GM13977 (cell line): Measurements from ENCODE around the gene ESPL1.

Experiments
- DNase-seq: peaks from one replicate; pipeline ENCODE4 v3.0.0; 2012; ENCODE audit warnings: low spot score
- in situ Hi-C: fragments of 300-500 bp; cut with MboI; formaldehyde crosslinking; loops from one replicate; pipeline ENCODE4 v1.12.0; 2022; ENCODE audit warnings: low sequenced_read_pairs, low pct_unique_long_range_greater_than_20kb, mixed read lengths, inconsistent platforms; ENCODE audit not compliant: unreplicated experiment
- TF ChIP-seq, protein P1 (sequence below): IDR thresholded peaks from 2 replicates; pipeline ENCODE4 v1.5.1; 2012; ENCODE audit warnings: mild to moderate bottlenecking, control low read depth; ENCODE audit not compliant: insufficient read depth; ENCODE audit errors: extremely low read depth, missing control alignments

Gene ESPL1

DNA sequence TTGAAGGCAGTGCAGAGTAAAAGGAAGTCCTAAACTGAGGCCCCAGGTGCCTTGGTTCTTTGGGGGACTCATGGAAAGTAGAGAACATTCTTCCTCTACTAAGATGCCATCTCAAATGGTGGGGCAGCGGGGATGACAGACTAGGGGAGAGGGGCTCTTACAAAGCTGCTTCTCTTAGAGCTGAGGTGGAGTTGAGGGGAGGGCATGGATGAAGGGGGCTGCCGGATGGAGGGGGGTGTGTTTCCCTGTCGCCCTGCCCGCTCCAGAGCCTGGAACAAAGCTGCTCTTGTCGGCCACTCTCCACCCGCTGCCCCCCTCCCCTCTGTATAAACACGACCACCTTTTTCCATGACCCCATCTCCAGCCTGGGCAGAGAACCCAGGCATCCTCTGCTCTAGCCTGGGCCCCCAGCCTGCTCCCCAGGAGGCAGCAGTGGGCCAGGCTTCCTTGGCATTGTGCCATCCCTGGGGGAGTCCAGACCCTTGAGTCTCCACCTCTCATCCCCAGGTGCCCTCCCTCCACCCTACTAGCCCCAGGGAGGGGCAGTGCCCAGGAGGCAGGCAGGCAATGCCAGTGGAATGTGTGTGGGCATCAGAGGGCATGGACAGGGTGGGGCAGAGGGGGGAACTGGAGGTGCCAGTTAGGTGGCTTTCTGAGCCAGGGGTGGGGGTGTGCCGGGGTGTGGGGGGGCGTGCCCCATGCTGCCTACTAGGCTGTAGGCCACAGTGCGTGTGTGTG, 37.8 kb upstream of the ESPL1 start:
- in situ Hi-C loops = no loop called here
- TF ChIP-seq, protein P1, sequence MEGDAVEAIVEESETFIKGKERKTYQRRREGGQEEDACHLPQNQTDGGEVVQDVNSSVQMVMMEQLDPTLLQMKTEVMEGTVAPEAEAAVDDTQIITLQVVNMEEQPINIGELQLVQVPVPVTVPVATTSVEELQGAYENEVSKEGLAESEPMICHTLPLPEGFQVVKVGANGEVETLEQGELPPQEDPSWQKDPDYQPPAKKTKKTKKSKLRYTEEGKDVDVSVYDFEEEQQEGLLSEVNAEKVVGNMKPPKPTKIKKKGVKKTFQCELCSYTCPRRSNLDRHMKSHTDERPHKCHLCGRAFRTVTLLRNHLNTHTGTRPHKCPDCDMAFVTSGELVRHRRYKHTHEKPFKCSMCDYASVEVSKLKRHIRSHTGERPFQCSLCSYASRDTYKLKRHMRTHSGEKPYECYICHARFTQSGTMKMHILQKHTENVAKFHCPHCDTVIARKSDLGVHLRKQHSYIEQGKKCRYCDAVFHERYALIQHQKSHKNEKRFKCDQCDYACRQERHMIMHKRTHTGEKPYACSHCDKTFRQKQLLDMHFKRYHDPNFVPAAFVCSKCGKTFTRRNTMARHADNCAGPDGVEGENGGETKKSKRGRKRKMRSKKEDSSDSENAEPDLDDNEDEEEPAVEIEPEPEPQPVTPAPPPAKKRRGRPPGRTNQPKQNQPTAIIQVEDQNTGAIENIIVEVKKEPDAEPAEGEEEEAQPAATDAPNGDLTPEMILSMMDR = no peak
- no peak for DNase-seq

DNA sequence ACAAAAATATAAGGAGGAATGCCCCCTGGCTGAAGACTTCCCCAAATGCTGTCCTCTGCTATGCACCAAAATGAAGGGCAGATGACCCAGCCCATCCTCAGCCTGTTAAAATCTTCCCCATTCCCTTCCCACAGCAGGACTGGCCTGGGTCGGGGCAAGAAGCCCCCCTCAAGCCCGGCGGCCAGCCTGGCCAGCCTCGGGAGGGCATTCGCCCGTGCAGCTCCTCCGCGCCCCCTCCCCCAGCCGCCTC, 36.5 kb upstream of the ESPL1 start:
- no peak for DNase-seq
- in situ Hi-C loops = no loop called here
- TF ChIP-seq, protein P1 = no peak

DNA sequence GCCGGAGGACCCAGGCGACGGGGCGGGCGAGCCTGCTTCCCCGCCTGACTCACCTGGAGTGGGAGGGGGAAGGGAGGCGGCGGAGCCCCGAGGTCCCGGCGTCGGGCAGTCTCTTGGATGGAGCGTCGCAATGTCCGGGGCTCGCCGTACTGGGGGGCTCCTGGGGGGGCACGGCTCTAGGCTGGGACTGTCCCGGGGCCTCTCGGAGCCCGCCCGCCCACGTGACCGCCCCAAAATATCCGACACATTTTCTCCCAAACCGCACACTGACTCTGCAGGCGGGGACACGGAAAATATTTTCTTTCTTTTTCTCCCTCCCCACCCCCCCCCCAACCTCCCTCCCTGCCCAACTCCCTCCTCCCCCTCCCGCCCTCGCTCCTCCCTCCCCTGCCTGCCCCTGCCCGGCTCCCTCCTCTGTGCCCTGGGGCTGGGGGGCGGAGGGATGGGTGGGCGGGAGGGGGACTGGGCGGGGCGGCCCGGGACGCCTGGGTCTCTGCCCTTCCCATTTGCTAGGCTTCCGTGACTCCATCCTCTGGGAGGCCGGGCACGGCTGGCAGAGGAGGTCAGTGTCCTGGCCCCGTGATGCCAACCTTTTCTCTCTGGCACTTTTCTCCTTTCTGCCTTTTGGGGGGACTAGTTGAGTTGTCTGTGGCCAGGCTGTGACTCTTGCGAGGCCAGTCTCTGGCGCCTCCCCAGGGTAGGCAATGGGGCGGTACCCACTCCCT, 36.0 kb upstream of the ESPL1 start, which contains the start of gene RARG:
Gene RARG, minus strand, starts transcription at position 289 of the 725 bp plus-strand sequence. CDS start 4,664 bp downstream, outside the sequence.
- TF ChIP-seq, protein P1 = peak; percentile 14
- in situ Hi-C loops = no loop called here
- peak; percentile 68 for DNase-seq

DNA sequence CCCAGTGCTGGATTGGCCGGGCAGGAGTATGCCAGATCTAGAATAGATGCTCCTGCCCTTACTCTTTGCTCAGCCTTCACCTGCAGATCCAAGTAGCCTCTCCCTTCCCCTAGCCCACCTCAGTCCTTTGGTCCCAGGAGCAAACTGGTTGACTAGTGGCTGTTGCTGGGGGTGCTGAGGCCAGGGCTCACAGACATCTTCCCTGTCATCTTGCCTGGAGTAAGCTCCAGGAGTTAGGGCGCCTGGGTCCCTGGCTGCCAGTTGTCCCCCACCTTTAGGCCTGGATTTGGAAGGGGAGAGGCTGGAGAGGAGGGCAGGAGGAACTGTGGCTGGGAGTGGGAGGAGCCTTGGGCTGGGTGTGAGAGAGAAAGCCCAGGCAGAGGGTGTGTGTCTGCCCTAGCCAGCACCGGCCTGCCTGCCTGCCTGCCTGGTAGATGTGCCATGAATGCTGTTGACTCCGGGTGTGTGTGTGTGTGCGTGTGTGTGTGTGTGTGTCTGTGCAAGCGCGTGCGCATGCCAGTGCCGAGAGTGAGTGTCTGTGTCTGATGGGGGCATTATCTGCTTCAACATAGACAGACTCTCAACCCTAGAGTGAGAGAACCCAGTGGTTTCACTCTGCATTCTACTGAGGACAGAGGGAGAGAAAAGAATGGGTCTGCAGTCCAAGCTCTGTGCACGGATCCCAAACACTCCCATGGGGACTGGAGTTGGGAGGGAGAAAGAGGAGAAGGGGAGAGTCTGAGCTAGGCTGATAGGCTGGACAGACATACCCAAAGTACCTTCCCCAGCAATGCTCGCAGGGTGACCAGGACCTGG, 35.2 kb upstream of the ESPL1 start:
- no peak for DNase-seq
- in situ Hi-C loops = no loop called here

DNA sequence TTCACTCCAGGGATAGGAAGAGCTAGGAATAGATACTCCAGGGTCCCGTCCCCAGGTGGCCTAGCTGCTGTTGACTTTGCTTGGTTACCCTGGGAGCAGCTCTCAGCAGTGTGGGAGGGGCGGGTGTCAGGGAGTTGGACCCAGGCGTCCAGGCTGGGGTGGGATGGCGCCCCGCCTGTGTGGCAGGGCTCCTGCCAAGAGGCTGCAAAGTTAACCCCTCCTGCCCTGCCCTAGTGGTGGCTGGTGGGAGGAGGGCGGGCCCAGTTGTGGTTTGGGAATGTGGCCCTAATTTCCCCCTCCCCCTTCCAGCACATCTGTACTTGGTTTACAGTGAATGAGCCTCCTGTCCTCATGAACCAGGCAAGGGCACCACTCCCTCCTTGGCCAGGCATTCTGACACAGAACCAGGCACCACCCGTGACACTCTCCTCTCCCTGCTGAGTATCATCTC, 34.4 kb upstream of the ESPL1 start:
- TF ChIP-seq, protein P1 = no peak
- no peak for DNase-seq
- in situ Hi-C loops = no loop called here

More for the DNA sequence above, 35.2 kb upstream of the ESPL1 start:
- TF ChIP-seq, protein P1 = no peak

DNA sequence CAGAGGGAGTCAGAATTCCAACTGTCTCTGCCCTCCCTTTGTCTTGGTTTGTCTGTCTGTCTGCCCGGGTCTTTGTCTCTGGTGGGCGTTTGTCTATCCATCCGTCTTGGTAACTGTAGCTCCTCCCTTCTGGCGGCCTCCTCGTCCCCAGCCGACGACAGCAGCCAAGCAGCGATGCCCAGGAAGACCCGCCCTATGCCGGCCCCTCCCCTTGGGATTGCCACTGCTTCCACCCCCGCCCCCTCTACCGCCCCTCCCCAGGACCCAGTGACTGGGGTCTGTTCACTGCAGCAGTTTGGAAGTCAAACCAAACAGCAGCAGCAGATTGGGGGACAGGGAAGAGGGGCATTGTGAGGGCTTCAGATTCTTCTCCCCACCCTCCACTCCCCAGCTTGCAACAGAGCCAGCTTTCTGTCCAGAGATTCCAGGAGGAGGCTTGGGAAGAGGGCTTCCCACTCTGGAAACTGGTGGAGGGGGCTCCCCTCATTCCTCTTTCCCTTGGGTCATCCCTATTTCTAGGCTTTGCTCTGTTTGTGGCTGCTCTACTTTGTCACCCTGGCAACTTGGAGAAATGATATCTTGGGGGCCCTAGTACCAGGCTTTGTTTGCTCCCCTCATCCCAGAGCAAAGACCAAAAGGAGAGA, 33.7 kb upstream of the ESPL1 start:
- TF ChIP-seq, protein P1 = no peak
- in situ Hi-C loops = no loop called here
- DNase-seq = no peak
